Skeletal muscle tissue (tissue), 4 donors: ENCODE measurements around the gene GTF3C6. TPM values are rescaled to one million over a fixed set of nuclear protein-coding genes. Genes with fewer than 3 reads are reported as not detected.

ENCODE experiments used
- H3K27ac ChIP-seq: one replicate; pipeline ENCODE4 v1.7.0; 2013; ENCODE audit warnings: mild to moderate bottlenecking, low read depth, low read length, inconsistent platforms
- H3K27me3 ChIP-seq, 3 donors: one replicate each; pipeline ENCODE4 v1.7.0; 2013; ENCODE audit warnings: low read length in 3 of 3; ENCODE audit not compliant: control insufficient read depth in 3 of 3, insufficient read depth in 3 of 3
- H3K36me3 ChIP-seq, 3 donors: one replicate each; pipeline ENCODE4 v1.7.0; 2013; ENCODE audit warnings: low read length in 3 of 3; ENCODE audit not compliant: control insufficient read depth in 3 of 3, insufficient read depth in 3 of 3
- H3K4me1 ChIP-seq, 3 donors: one replicate each; pipeline ENCODE4 v1.7.0; 2013; ENCODE audit warnings: low read length in 3 of 3, mild to moderate bottlenecking in 3 of 3; ENCODE audit not compliant: control insufficient read depth in 3 of 3, insufficient read depth in 3 of 3
- H3K4me3 ChIP-seq, 3 donors: one replicate each; pipeline ENCODE4 v1.7.0; 2013; ENCODE audit warnings: low read length in 3 of 3
- H3K9ac ChIP-seq, 3 donors: one replicate each; pipeline ENCODE4 v1.7.0; 2013; ENCODE audit warnings: low read length in 3 of 3, mild to moderate bottlenecking in 3 of 3, moderate library complexity in 2 of 3, low read depth in 1 of 3
- H3K9me3 ChIP-seq, 3 donors: one replicate each; pipeline ENCODE4 v1.7.0; 2013; ENCODE audit warnings: low read length in 3 of 3; ENCODE audit not compliant: control insufficient read depth in 3 of 3
- total RNA-seq: library from RNA; depleted of rRNA; stranded (reverse); fragments of >200 nt; gene quantifications from one replicate; pipeline ENCODE4 v1.2.3, GENCODE V29; 2014
- donor health status: Osteomylitis.

The GTF3C6 gene, protein sequence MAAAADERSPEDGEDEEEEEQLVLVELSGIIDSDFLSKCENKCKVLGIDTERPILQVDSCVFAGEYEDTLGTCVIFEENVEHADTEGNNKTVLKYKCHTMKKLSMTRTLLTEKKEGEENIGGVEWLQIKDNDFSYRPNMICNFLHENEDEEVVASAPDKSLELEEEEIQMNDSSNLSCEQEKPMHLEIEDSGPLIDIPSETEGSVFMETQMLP
- 47.0 TPM for total RNA-seq

DNA sequence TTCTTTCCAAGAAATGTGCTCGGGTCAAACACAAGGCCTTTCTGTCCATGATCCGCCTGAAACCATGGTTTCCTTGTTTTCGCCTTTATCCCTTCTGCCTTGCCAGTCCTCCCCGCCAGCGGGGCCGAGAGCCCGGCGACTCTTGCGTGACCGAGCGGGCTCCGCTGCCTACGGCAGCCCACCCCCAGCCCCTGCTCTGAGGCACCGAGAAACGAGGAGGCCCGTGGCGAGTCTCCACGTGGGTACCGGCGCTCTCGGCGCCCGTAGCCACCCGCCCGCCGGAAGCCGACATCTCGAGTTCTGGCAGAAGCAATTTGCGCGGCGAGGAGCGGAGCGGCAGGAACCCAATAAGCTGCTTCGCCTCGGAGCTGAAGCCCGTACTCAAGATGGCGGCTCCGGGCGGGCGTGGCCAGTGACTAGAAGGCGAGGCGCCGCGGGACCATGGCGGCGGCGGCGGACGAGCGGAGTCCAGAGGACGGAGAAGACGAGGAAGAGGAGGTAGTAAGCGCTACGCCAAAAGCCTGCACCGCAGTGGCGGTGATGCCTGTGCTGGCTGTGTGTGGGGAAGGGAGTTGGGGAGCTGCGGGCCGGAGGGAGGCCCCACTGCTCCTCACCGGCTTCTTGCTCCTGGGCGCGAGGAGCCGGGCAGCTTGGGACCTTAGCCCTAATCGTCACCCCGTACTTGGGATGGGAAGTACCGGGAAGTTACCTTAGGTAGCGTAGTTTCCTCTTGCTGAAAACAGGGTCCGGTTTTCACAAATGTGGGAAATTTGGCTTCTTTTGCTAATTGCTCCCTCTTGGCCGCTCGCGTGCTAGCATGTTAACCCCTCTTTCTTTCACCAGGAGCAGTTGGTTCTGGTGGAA is at the start of gene GTF3C6:
Gene GTF3C6 (plus strand): TSS at position 378 of the 864 bp plus-strand sequence. CDS start 64 bp downstream, at position 442.
- H3K9ac ChIP-seq, result peak within 1 kb of the TSS; percentile 92 to 97 (median 96)
- peak within 1 kb of the TSS; percentile 83 for H3K27ac ChIP-seq
- H3K36me3 ChIP-seq, result peaks cover 14 to 26% (median 24%) of the 10 kb centered on the region in 3 donors
- no peaks in the 10 kb centered on the region for H3K9me3 ChIP-seq
- H3K4me1 ChIP-seq, result peaks cover 0 to 3% (median 0%) of the 10 kb centered on the region in 3 donors
- no peaks in the 10 kb centered on the region for H3K27me3 ChIP-seq
- H3K4me3 ChIP-seq, result peak within 1 kb of the TSS; percentile 91 to 98 (median 98)

DNA sequence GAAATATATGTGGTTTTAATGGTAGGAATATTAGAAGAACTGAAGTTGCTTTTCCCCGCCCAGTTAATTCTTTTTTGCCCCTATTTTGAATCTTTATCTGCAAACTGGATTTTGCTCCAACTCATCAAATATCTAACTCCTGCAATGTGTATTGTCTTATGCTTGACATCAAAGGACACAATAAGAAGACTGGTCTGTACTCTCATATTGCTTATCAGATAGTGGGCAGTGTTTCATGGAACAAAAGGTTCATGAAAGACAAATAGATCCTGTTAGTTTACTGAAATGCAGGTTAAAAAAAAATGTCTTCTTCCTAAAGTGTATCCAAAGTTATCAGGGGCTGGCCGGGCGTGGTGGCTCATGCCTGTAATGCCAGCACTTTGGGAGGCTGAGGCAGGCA is 27.7 kb upstream of the GTF3C6 start:
- H3K9ac ChIP-seq, result no peak overlapping the region
- H3K36me3 ChIP-seq, result no peaks in the 10 kb centered on the region
- H3K27ac ChIP-seq, result no peak overlapping the region
- H3K27me3 ChIP-seq, result no peaks in the 10 kb centered on the region
- H3K9me3 ChIP-seq, result no peaks in the 10 kb centered on the region
- H3K4me3 ChIP-seq, result no peak overlapping the region
- H3K4me1 ChIP-seq, result no peaks in the 10 kb centered on the region

DNA sequence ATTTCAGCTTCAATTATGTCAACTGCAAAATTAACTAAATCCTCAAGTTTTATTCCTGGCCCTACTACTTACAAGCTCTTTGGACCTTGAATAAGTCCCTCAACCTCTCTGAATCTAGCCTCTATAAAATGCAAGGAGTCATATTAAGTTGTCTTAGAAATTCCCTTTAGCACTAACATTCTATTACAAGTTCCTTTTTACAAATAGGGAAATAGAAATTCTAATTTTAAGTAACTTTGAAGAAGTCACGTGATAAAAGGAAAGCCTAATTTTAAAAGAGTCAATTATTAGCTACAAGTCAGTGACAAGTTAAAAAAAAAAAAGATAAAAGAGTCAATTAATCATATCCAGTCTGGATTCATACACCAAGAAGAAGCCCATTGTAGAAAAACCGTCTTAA is 24.6 kb upstream of the GTF3C6 start:
- no peaks in the 10 kb centered on the region for H3K27me3 ChIP-seq
- H3K4me1 ChIP-seq, result no peaks in the 10 kb centered on the region
- no peak overlapping the region for H3K27ac ChIP-seq
- H3K36me3 ChIP-seq, result no peaks in the 10 kb centered on the region
- H3K9me3 ChIP-seq, result no peaks in the 10 kb centered on the region
- H3K4me3 ChIP-seq, result no peak overlapping the region
- no peak overlapping the region for H3K9ac ChIP-seq

DNA sequence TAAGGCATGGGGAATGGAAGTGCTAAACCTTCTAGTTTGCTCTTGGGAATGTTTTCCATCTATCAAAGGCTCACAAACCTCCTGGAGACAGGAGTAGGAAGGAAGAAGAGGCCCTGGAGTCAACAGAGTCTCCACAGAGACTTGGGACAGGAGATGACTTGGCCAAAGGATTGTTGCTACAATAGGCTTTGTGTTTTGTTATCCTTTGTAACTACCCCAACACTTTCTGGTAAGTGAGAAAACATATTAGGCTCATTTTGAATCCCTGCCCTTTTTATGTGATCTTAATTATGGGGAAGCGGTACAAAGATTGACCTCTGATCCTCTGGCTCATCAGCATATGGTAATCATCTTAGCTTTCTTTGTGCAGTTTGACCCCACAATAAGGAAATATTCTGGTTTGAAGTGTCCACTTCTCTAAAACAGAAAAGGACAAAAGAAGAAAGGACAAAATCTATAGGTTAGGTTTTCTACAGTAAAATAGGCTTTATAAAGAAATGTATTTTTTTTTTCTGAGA is 24.1 kb upstream of the GTF3C6 start:
- H3K4me3 ChIP-seq, result no peak overlapping the region
- no peak overlapping the region for H3K27ac ChIP-seq
- H3K36me3 ChIP-seq, result no peaks in the 10 kb centered on the region
- no peaks in the 10 kb centered on the region for H3K27me3 ChIP-seq
- H3K9me3 ChIP-seq, result no peaks in the 10 kb centered on the region
- no peaks in the 10 kb centered on the region for H3K4me1 ChIP-seq
- no peak overlapping the region for H3K9ac ChIP-seq

DNA sequence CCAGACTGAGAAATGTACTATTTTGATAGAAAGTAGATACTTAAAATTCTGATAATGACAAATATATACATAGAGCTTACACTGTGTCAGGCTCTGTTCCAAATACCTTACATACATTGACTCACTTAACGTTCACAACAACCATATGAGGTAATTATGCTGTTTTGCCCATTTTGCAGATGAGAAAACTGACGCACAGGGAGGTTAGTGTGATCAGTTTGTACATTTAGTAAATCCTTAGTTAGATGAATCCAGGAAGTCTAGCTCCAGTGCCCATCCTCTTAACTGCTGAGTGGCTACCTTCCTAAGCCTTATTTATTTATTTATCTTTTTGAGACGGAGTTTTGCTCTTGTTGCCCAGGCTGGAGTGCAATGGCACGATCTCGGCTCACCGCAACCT is 23.3 kb upstream of the GTF3C6 start:
- no peaks in the 10 kb centered on the region for H3K27me3 ChIP-seq
- H3K4me3 ChIP-seq, result no peak overlapping the region
- no peaks in the 10 kb centered on the region for H3K36me3 ChIP-seq
- no peaks in the 10 kb centered on the region for H3K4me1 ChIP-seq
- H3K9ac ChIP-seq, result no peak overlapping the region
- no peaks in the 10 kb centered on the region for H3K9me3 ChIP-seq
- no peak overlapping the region for H3K27ac ChIP-seq

DNA sequence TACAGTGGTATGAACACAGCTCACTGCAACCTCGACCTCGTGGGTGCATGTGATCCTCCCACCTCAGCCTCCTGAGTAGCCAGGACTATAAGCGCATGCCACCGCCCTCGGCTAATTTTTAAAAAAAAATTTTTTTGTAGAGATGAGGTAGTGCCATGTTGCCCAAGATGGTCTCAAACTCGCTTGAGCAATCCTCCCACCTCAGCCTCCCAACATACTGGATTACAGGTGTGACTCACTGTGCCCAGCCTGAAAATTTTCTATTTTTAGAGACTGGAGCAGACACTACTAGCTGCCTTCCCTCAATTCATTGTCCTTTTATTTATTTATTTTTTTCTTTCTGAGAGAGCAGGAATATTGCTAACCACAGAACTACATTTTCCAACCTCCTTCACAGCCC is 20.3 kb upstream of the GTF3C6 start:
- H3K36me3 ChIP-seq, result no peaks in the 10 kb centered on the region

DNA sequence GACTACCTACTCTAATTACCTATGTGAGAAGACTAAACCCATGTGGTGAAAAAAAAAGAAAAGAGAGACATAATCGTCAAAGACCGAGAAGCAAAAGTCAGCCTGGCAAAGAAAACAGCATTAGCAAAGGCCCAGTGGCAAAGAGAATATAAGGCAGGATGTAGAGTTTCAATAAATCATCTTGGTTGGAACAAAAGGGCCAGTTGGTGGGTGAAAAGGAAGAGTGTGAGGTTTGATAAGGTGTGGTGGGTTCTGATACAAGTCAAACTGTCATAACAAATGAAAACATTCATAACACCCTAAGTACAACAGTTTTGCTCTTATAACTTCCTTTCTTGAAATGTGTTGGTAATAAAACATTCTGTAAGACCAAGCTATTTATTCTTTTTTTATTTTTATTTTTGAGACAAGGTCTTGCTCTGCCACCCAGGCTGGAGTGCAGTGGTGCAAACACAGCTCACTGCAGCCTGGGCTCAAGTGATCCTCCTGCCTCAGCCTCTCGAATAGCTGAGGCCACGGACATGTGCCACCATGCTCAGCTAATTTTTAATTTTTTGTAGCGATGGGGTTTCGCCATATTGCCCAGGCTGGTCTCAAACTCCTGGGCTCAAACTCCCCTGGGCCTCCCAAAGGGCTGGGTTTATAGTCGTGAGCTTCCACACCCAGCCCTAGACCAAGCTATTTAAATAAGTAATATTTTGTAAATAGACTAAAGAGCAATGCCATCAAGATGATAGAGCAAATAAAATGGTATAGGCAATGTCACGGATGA is 18.9 kb upstream of the GTF3C6 start:
- Histone ChIP-seq H3K27ac (no peak overlapping the region), H3K4me1 (no peaks in the 10 kb centered on the region)

More for the DNA sequence above, 20.3 kb upstream of the GTF3C6 start:
- H3K4me3 ChIP-seq, result no peak overlapping the region
- H3K4me1 ChIP-seq, result no peaks in the 10 kb centered on the region
- H3K27ac ChIP-seq, result no peak overlapping the region
- no peaks in the 10 kb centered on the region for H3K27me3 ChIP-seq
- H3K9me3 ChIP-seq, result no peaks in the 10 kb centered on the region
- no peak overlapping the region for H3K9ac ChIP-seq

DNA sequence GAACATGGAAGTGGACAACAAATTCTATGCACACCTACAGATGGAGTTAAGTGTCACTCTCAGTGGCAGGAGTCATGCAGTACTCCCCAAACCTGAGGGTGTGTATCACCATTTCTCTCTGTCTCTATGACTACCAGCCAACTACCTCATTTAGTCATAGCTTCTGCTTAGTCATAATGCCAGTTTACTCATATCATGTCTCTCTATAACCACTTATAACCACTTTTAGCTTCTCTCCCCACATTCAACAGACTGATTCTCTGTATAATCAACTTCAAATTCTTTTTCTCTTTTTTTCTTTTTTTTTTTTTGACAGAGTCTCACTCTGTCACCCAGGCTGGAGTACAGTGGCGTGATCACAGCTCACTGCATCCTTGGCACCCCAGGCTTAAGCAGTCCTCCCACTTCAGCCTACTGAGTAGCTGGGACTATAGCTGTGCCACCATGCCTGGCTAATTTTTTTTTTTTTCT is 13.8 kb upstream of the GTF3C6 start:
- Histone ChIP-seq H3K27me3 (no peaks in the 10 kb centered on the region), H3K9me3 (no peaks in the 10 kb centered on the region), H3K4me1 (peaks cover 0 to 4% (median 0%) of the 10 kb centered on the region in 3 donors), H3K27ac (no peak overlapping the region), H3K4me3 (no peak overlapping the region), H3K9ac (no peak overlapping the region), H3K36me3 (no peaks in the 10 kb centered on the region)

More for the DNA sequence above, 18.9 kb upstream of the GTF3C6 start:
- no peaks in the 10 kb centered on the region for H3K36me3 ChIP-seq
- H3K4me3 ChIP-seq, result no peak overlapping the region
- no peak overlapping the region for H3K9ac ChIP-seq
- no peaks in the 10 kb centered on the region for H3K9me3 ChIP-seq
- H3K27me3 ChIP-seq, result no peaks in the 10 kb centered on the region

DNA sequence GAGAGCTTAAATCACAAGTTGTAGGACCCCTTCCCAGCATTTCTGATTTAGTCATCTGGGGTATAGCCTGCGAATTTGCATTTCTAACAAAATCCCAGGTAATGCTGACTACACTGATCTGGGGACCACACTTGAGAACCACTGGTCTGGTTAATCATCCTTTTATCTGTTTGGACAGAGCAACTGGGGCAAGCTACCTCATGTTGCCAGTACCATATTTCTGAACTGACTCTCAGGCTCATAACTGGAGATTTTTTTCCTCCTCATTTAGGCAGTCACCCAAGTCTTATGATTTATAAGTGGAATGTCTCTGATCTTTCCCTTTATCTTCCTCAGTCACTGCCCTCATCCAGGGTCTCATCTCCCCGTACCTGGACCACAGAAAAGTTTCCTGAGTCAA is 12.0 kb upstream of the GTF3C6 start:
- H3K36me3 ChIP-seq, result no peaks in the 10 kb centered on the region
- no peaks in the 10 kb centered on the region for H3K27me3 ChIP-seq
- H3K27ac ChIP-seq, result no peak overlapping the region
- H3K9ac ChIP-seq, result no peak overlapping the region
- no peak overlapping the region for H3K4me3 ChIP-seq
- no peaks in the 10 kb centered on the region for H3K9me3 ChIP-seq
- H3K4me1 ChIP-seq, result peaks cover 0 to 5% (median 0%) of the 10 kb centered on the region in 3 donors
